Measurements from ENCODE around the gene VAMP1. TPM values are rescaled to one million over a fixed set of nuclear protein-coding genes. Genes with fewer than 3 reads are reported as not detected.
"Not testable (repeated sequence)": the region's sequence is repeated elsewhere in the genome, so short reads cannot be mapped to it uniquely, and the experiment has no call there.

The VAMP1 gene
- total and polyA plus RNA-seq, 10 of the 15 experiments (the other 5 are each of a cell fraction or from before 2014, with no cell fraction given) = 4.8 to 123 (median 27.5) TPM

- TF ChIP-seq NKRF (conservative IDR thresholded peaks at IDR 0.05) (0 out of 2 replicates have a peak, but pooled peaks have one; percentile 41), BRCA1 (IDR thresholded peaks at IDR 0.05; ENCODE audit: low read depth, low read length) (no peak), TCF7 (IDR thresholded peaks at IDR 0.05; ENCODE audit: borderline replicate concordance) (no peak), SRF (IDR thresholded peaks at IDR 0.05; ENCODE audit: low read depth in 2 of 2, low read length in 2 of 2) (peak in 1 of 2 experiments; percentile 24; a peak in 1 of 4 replicates), CREB1 (IDR thresholded peaks at IDR 0.05; ENCODE audit: low read depth) (peak; percentile 87), ZBTB11 (CRISPR knock-in tag; IDR thresholded peaks at IDR 0.05) (peak; percentile 82), ZNF274 (IDR thresholded peaks at IDR 0.05; ENCODE audit: insufficient read depth, insufficient read length) (no peak)
- TF ChIP-seq, protein P1, sequence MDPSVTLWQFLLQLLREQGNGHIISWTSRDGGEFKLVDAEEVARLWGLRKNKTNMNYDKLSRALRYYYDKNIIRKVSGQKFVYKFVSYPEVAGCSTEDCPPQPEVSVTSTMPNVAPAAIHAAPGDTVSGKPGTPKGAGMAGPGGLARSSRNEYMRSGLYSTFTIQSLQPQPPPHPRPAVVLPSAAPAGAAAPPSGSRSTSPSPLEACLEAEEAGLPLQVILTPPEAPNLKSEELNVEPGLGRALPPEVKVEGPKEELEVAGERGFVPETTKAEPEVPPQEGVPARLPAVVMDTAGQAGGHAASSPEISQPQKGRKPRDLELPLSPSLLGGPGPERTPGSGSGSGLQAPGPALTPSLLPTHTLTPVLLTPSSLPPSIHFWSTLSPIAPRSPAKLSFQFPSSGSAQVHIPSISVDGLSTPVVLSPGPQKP (IDR thresholded peaks at IDR 0.05; ENCODE audit: low read depth, low read length) = peak; percentile 83
These were observed 22.5 kb upstream of the VAMP1 start, which contains the start of gene MRPL51 (continued) for GRCh38 chr12:6492838-6493496.

DNA sequence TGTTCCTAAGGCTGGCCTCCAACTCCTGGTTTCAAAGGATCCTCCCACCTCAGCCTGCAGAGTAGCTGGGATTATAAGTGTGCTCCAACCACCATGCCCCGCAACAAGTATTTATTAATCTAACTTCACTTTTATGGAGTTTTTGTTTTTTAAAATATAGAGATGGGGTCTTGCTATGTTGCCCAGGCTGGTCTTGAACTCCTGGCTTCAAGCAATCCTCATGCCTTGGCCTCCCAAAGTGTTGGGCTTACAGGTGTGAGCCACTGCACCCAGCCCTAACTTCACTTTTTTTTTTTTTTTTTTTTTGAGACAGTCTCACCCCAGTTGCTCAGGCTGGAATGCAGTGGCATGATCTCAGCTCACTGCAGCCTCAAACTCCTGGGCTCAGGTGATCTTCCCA lies 20.2 kb upstream of the VAMP1 start:
- RAD21 ChIA-PET (ENCODE audit: unreplicated experiment) = interaction anchor here (0.6 kb wide), 1 partner anchor 25 kb away, joined by 3 read pairs; no protein-coding TSS in a partner anchor
- in situ Hi-C loops (cut with MboI) = not testable (repeated sequence)
- CTCF ChIA-PET = interaction anchor here (0.9 to 1.8 kb wide), 3 partner anchors 26 to 67 kb away, joined by 3 to 5 read pairs (median 4); no protein-coding TSS in a partner anchor

More for the DNA sequence above, 20.2 kb upstream of the VAMP1 start:
- not testable (repeated sequence) for H3K4me2 ChIP-seq (ENCODE audit: control insufficient read depth, insufficient read depth); ATAC-seq; H3K27ac ChIP-seq (ENCODE audit: control insufficient read depth, insufficient read depth); H3K36me3 ChIP-seq (ENCODE audit: control insufficient read depth in 2 of 2, insufficient read depth in 2 of 2, low read length in 1 of 2); H3K4me3 ChIP-seq; H2AFZ ChIP-seq (ENCODE audit: control insufficient read depth, low read depth, low read length); H3K4me1 ChIP-seq (ENCODE audit: control insufficient read depth, insufficient read depth, low read length); FAIRE-seq; DNase-seq (ENCODE audit: low read depth, low spot score); BruUV-seq (replicated peaks); H3K27me3 ChIP-seq (replicated peaks in 1 of 2; ENCODE audit: control insufficient read depth in 2 of 2, insufficient read depth in 2 of 2, low read length in 1 of 2); H3K9me3 ChIP-seq (replicated peaks; ENCODE audit: control insufficient read depth, insufficient read depth, low read length); H4K20me1 ChIP-seq (ENCODE audit: control insufficient read depth, insufficient read depth); H3K9ac ChIP-seq (ENCODE audit: control insufficient read depth, insufficient read depth, low read length)
- intact Hi-C loops (cut with micrococcal nuclease; ENCODE audit: unreplicated experiment) = loop anchor here (5.0 kb wide), 1 partner anchor 42 kb away; the partner anchor contains the start of gene GAPDH
- ChIA-PET SMC1A (ENCODE audit: uncharacterized antibody, unreplicated experiment) (interaction anchor here (0.6 to 1.8 kb wide), 6 partner anchors 11 to 156 kb away, joined by 3 to 7 read pairs (median 4); partner anchors contain the start of gene VAMP1), POLR2A (interaction anchor here (0.6 to 0.7 kb wide), 3 partner anchors 21 to 108 kb away, joined by 3 to 6 read pairs (median 3); no protein-coding TSS in a partner anchor)
- 100% methylated on average over 1 of the region's 1 CpG for WGBS (ENCODE audit: insufficient coverage, insufficient replicate concordance, low lambda C conversion rate, missing lambda C conversion rate)
- peaks cover 31% of the 10 kb centered on the region for H3K79me2 ChIP-seq (ENCODE audit: control insufficient read depth, insufficient read depth, low read length)
